Skin of body (tissue), 2 donors: Measurements from ENCODE around the gene CFAP99. TPM values are rescaled to one million over a fixed set of nuclear protein-coding genes. Genes with fewer than 3 reads are reported as not detected.

ENCODE experiments used
- DNase-seq: peaks from one replicate; lab custom pipeline; 2025; lab: John Stamatoyannopoulos, UW
- total RNA-seq: library from RNA; depleted of rRNA; stranded (reverse); fragments of >200 nt; gene quantifications from one replicate; pipeline ENCODE4 v1.2.3, GENCODE V29; 2014

CFAP99 gene
- total RNA-seq, 1 donor from 2014 or later: not detected

- DNase-seq: no peak
Observed at GRCh38 chr4:2411786-2412510, 6.8 kb upstream of the CFAP99 start.

GRCh38 chr4:2412534-2412884 lies 6.2 kb upstream of the CFAP99 start:
- DNase-seq: no peak

- DNase-seq: peak; percentile 49
Observed at GRCh38 chr4:2412885-2413716, 5.7 kb upstream of the CFAP99 start.

- DNase-seq: no peak
Observed at GRCh38 chr4:2413821-2414610, 4.7 kb upstream of the CFAP99 start.

GRCh38 chr4:2415213-2415612 lies 3.5 kb upstream of the CFAP99 start:
- no peak for DNase-seq

- DNase-seq: no peak
Observed at GRCh38 chr4:2415881-2416563, 2.7 kb upstream of the CFAP99 start.

GRCh38 chr4:2416564-2417225 lies 2.1 kb upstream of the CFAP99 start:
- no peak for DNase-seq

- DNase-seq: no peak
Observed at GRCh38 chr4:2417226-2417764, 1.5 kb upstream of the CFAP99 start.

GRCh38 chr4:2417765-2418649 lies 748 bp upstream of the CFAP99 start, which contains the start of gene ZFYVE28:
TSS of gene ZFYVE28 (minus strand) at chr4:2418645. CDS start at chr4:2418323, 322 bp downstream.
- no peak for DNase-seq

GRCh38 chr4:2419814-2420213 lies 1.1 kb downstream of the CFAP99 start:
- DNase-seq: no peak

GRCh38 chr4:2421928-2422327 lies 3.2 kb downstream of the CFAP99 start:
- no peak for DNase-seq

- no peak for DNase-seq
Observed at GRCh38 chr4:2423066-2423465, 4.3 kb downstream of the CFAP99 start.

- no peak for DNase-seq
Observed at GRCh38 chr4:2423695-2424094, 4.9 kb downstream of the CFAP99 start.

- no peak for DNase-seq
Observed at GRCh38 chr4:2424581-2424980, 5.8 kb downstream of the CFAP99 start.

- no peak for DNase-seq
Observed at GRCh38 chr4:2425386-2426068, 6.8 kb downstream of the CFAP99 start.

- no peak for DNase-seq
Observed at GRCh38 chr4:2426069-2426397, 7.3 kb downstream of the CFAP99 start.

GRCh38 chr4:2426711-2427275 lies 8.0 kb downstream of the CFAP99 start:
- DNase-seq: no peak
